ENCODE measurements around the gene PPP1R9A.
A peak's percentile ranks its signal among the peaks of the same experiment; 100 is the strongest.

The PPP1R9A gene

DNA sequence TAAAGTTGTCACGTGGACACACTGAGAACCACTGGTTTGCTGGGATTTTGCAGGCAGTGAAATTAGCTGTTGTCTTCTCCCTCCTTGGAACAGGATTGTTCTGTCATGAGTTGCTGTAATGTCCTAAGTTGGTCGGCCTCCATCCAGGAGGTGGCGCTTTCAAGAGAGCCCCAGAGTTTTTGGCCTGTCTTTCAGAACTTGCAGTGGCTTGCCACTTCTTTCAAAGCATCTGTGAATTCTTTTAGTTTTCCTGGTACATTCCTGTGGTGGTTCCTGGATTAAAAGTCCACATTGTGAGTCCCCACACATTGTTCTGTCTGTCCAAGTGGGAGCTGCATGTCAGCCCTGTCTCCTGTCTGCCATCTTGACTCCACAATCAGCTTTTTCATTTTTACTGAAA is 283.1 kb downstream of the PPP1R9A start:
- H3K27ac ChIP-seq (ENCODE audit: low read length) = no peak overlapping the region
- no peaks in the 10 kb centered on the region for H4K20me1 ChIP-seq (ENCODE audit: insufficient read depth, low read length)
- H3K9ac ChIP-seq (ENCODE audit: low read depth, low read length) = no peak overlapping the region
- H3K79me2 ChIP-seq (ENCODE audit: insufficient read depth, low read length) = no peaks in the 10 kb centered on the region
- H3K4me2 ChIP-seq (ENCODE audit: insufficient read depth, low read length) = no peak overlapping the region
- no peaks in the 10 kb centered on the region for H3K36me3 ChIP-seq (ENCODE audit: insufficient read depth, low read length)
- H3K27me3 ChIP-seq (ENCODE audit: insufficient read depth, low read length, poor library complexity) = no peaks in the 10 kb centered on the region
- no peak overlapping the region; the same call in 1 of the 2 replicates for H2AFZ ChIP-seq (ENCODE audit: low read depth, low read length)
- ATAC-seq (ENCODE audit: insufficient read depth, low read depth) (no peak), DNase-seq (no peak)
- TF ChIP-seq EZH2 (IDR thresholded peaks at IDR 0.05; ENCODE audit: borderline replicate concordance, low read depth, low read length, severe bottlenecking) = no peak
- TF ChIP-seq, protein P1, sequence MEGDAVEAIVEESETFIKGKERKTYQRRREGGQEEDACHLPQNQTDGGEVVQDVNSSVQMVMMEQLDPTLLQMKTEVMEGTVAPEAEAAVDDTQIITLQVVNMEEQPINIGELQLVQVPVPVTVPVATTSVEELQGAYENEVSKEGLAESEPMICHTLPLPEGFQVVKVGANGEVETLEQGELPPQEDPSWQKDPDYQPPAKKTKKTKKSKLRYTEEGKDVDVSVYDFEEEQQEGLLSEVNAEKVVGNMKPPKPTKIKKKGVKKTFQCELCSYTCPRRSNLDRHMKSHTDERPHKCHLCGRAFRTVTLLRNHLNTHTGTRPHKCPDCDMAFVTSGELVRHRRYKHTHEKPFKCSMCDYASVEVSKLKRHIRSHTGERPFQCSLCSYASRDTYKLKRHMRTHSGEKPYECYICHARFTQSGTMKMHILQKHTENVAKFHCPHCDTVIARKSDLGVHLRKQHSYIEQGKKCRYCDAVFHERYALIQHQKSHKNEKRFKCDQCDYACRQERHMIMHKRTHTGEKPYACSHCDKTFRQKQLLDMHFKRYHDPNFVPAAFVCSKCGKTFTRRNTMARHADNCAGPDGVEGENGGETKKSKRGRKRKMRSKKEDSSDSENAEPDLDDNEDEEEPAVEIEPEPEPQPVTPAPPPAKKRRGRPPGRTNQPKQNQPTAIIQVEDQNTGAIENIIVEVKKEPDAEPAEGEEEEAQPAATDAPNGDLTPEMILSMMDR (IDR thresholded peaks at IDR 0.05; ENCODE audit: borderline replicate concordance, extremely low read depth, low read length, poor library complexity, severe bottlenecking) = peak; percentile 30
- H3K4me1 ChIP-seq (ENCODE audit: insufficient read depth, low read length) = no peaks in the 10 kb centered on the region
- no peak overlapping the region for H3K4me3 ChIP-seq (ENCODE audit: low read depth in 1 of 2, low read length in 2 of 2)
- H3K9me3 ChIP-seq (ENCODE audit: insufficient read depth, low read length, severe bottlenecking) = no peaks in the 10 kb centered on the region

DNA sequence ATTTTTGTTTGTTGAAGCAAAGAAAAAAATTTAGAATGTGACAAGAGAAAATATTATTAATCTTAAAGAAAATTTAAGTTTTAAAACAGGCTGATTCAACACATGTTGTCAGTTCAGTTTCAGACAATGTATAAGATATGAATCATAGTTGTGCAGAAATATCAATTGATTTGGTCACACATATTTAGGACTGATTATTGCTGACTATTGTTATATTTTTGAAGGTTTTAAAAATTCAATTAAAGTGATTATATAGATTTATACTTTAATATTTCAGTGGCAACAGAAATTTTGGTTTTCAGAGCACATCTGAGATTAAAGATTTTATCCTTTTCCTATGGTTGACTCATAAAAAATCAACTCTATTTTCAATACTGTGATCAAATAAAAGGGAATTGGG is 284.4 kb downstream of the PPP1R9A start:
- Histone ChIP-seq H3K9ac (ENCODE audit: low read depth, low read length) (no peak overlapping the region), H3K4me2 (ENCODE audit: insufficient read depth, low read length) (no peak overlapping the region), H3K27ac (ENCODE audit: low read length) (no peak overlapping the region), H3K4me1 (ENCODE audit: insufficient read depth, low read length) (no peaks in the 10 kb centered on the region), H3K9me3 (ENCODE audit: insufficient read depth, low read length, severe bottlenecking) (no peaks in the 10 kb centered on the region), H3K79me2 (ENCODE audit: insufficient read depth, low read length) (no peaks in the 10 kb centered on the region), H3K4me3 (ENCODE audit: low read depth in 1 of 2, low read length in 2 of 2) (no peak overlapping the region), H2AFZ (ENCODE audit: low read depth, low read length) (no peak overlapping the region), H4K20me1 (ENCODE audit: insufficient read depth, low read length) (no peaks in the 10 kb centered on the region), H3K36me3 (ENCODE audit: insufficient read depth, low read length) (no peaks in the 10 kb centered on the region), H3K27me3 (ENCODE audit: insufficient read depth, low read length, poor library complexity) (no peaks in the 10 kb centered on the region)
- ATAC-seq (ENCODE audit: insufficient read depth, low read depth) = no peak
- no peak for TF ChIP-seq EZH2 (IDR thresholded peaks at IDR 0.05; ENCODE audit: borderline replicate concordance, low read depth, low read length, severe bottlenecking)
- TF ChIP-seq, protein P1 (IDR thresholded peaks at IDR 0.05; ENCODE audit: borderline replicate concordance, extremely low read depth, low read length, poor library complexity, severe bottlenecking) = no peak
- no peak for DNase-seq

GRCh38 chr7:95198863-95199262 is 291.5 kb downstream of the PPP1R9A start:
- Histone ChIP-seq H3K27ac (ENCODE audit: low read length) (no peak overlapping the region), H3K79me2 (ENCODE audit: insufficient read depth, low read length) (no peaks in the 10 kb centered on the region)

More at GRCh38 chr7:95198863-95199262, 291.5 kb downstream of the PPP1R9A start:
- H3K4me3 ChIP-seq (ENCODE audit: low read depth in 1 of 2, low read length in 2 of 2) = no peak overlapping the region
- no peaks in the 10 kb centered on the region for H3K27me3 ChIP-seq (ENCODE audit: insufficient read depth, low read length, poor library complexity)
- H3K4me2 ChIP-seq (ENCODE audit: insufficient read depth, low read length) = no peak overlapping the region
- ATAC-seq (ENCODE audit: insufficient read depth, low read depth) (no peak), DNase-seq (no peak)
- H3K9ac ChIP-seq (ENCODE audit: low read depth, low read length) = no peak overlapping the region
- H2AFZ ChIP-seq (ENCODE audit: low read depth, low read length) = no peak overlapping the region
- no peaks in the 10 kb centered on the region for H3K36me3 ChIP-seq (ENCODE audit: insufficient read depth, low read length)
- no peaks in the 10 kb centered on the region for H3K4me1 ChIP-seq (ENCODE audit: insufficient read depth, low read length)
- no peaks in the 10 kb centered on the region for H3K9me3 ChIP-seq (ENCODE audit: insufficient read depth, low read length, severe bottlenecking)
- TF ChIP-seq, protein P1 (IDR thresholded peaks at IDR 0.05; ENCODE audit: borderline replicate concordance, extremely low read depth, low read length, poor library complexity, severe bottlenecking) = no peak
- TF ChIP-seq EZH2 (IDR thresholded peaks at IDR 0.05; ENCODE audit: borderline replicate concordance, low read depth, low read length, severe bottlenecking) = no peak
- H4K20me1 ChIP-seq (ENCODE audit: insufficient read depth, low read length) = no peaks in the 10 kb centered on the region
